ENCODE measurements around the gene RGSL1. TPM values are rescaled to one million over a fixed set of nuclear protein-coding genes. Genes with fewer than 3 reads are reported as not detected.

The RGSL1 gene
- polyA plus RNA-seq, 3 donors: not detected

DNA sequence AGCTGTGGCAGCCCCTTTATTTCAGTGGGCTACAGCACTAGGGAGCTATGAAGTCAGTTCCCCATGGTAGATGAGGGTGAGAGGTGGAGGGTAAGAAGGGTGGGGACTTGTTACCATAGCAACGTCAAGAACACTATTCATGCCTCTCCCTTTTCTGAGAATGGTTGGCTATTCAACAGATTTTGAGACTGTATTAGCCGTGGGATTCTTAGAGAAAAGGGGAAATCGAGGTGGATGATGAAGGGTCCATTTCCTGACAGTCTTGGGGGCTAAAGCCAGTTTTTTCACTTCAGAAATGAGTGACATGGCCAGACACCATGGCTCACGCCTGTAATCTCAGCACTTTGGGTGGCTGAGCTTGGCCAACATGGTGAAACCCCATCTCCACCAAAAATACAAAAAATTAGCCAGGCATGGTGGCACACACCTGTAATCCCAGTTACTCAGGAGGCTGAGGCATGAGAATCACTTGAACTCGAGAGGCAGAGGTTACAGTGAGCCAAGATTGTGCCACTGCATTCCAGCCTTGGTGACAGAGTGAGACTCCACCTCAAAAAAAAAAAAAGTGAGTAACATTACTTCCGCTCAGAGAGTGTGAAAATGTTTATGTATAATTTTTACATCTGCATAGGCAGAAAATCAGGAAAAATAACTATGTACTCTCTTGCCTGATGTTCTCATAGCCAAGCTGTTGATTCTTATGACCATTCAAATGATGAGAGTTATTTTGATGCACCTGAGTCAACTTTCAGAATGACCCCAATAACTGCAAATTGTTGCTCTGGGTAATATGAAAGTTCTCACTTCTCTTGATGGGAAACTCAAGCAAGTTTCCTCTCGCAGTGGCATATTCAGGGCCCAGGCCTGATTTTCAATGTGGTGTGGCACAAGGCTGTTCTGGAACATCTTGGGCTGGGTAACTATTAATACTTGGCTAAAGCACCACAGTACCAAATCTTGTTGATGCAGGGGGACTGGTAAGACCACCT lies 23.2 kb upstream of the RGSL1 start:
- H4K20me1 ChIP-seq (ENCODE audit: insufficient read depth, low read length): no peaks in the 10 kb centered on the region
- peaks cover 0 to 2% (median 2%) of the 10 kb centered on the region in 3 donors for H3K27me3 Mint-ChIP-seq (ENCODE audit: low read depth in 3 of 3)
- H3K9me3 ChIP-seq (replicated peaks in 1 of 2; ENCODE audit: control insufficient read depth in 1 of 2, insufficient read depth in 1 of 2, low read length in 2 of 2): no peaks in the 10 kb centered on the region
- no peak overlapping the region for H3K4me3 Mint-ChIP-seq
- no peak overlapping the region for H3K4me2 ChIP-seq (replicated peaks; ENCODE audit: extremely low read depth, low read length, poor library complexity, severe bottlenecking)
- no peak overlapping the region for H2AFZ ChIP-seq (ENCODE audit: insufficient read depth, low read depth, low read length, poor library complexity, severe bottlenecking)
- H3K4me3 ChIP-seq (replicated peaks in 1 of 3; ENCODE audit: low read depth in 2 of 3, low read length in 3 of 3): no peak overlapping the region
- H3K27ac ChIP-seq (ENCODE audit: low read depth in 1 of 2, low read length in 2 of 2): no peak overlapping the region
- TF ChIP-seq, protein P1, sequence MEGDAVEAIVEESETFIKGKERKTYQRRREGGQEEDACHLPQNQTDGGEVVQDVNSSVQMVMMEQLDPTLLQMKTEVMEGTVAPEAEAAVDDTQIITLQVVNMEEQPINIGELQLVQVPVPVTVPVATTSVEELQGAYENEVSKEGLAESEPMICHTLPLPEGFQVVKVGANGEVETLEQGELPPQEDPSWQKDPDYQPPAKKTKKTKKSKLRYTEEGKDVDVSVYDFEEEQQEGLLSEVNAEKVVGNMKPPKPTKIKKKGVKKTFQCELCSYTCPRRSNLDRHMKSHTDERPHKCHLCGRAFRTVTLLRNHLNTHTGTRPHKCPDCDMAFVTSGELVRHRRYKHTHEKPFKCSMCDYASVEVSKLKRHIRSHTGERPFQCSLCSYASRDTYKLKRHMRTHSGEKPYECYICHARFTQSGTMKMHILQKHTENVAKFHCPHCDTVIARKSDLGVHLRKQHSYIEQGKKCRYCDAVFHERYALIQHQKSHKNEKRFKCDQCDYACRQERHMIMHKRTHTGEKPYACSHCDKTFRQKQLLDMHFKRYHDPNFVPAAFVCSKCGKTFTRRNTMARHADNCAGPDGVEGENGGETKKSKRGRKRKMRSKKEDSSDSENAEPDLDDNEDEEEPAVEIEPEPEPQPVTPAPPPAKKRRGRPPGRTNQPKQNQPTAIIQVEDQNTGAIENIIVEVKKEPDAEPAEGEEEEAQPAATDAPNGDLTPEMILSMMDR (IDR thresholded peaks at IDR 0.05): no peak
- peaks cover 12 to 15% of the 10 kb centered on the region in 2 donors for H3K4me1 ChIP-seq (ENCODE audit: control insufficient read depth in 1 of 2, insufficient read depth in 2 of 2, low read length in 2 of 2)
- peaks cover 0 to 3% of the 10 kb centered on the region in 2 donors for H3K36me3 Mint-ChIP-seq
- H3K27me3 ChIP-seq (ENCODE audit: control insufficient read depth in 2 of 2, insufficient read depth in 2 of 2, low read length in 2 of 2): no peaks in the 10 kb centered on the region
- peaks cover 10% of the 10 kb centered on the region for H3K4me1 Mint-ChIP-seq
- no peak overlapping the region for H3K9ac ChIP-seq (ENCODE audit: insufficient read depth, low read length, poor library complexity, severe bottlenecking)
- no peaks in the 10 kb centered on the region for H3K36me3 ChIP-seq (replicated peaks in 1 of 2; ENCODE audit: control insufficient read depth in 1 of 2, insufficient read depth in 2 of 2, low read length in 2 of 2)
- no peak for DNase-seq
- intact Hi-C loops (cut with micrococcal nuclease): no loop called here
- H3K27ac Mint-ChIP-seq: peak overlapping the region in 1 of 7 donors; percentile 66
- 74% methylated on average over 4 of the region's 7 CpGs for whole genome bisulfite sequencing (ENCODE audit: insufficient coverage)
- H3K79me2 ChIP-seq (ENCODE audit: insufficient read depth, low read length): no peaks in the 10 kb centered on the region
- H3K9me3 Mint-ChIP-seq: no peaks in the 10 kb centered on the region

DNA sequence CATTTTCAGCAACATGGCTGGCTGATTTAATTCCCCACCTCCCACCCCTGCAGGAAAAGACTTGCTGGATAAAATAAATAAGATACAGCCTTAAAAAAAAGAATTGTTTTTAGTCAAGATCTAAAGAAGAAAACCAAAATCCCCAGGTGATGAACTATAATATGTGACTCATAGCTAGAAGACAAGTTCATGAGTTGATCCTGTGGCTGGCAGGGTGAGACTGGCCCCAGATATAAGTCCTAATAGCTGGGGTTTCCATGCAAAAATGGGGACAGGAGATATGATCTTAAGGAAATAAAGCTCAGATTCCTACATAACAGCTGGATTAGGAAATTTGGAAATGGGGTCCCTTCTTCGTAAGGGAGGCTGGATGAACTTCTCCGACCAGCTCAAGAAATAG lies 21.9 kb upstream of the RGSL1 start:
- no peak for DNase-seq
- no peak overlapping the region for H3K4me3 ChIP-seq (replicated peaks in 1 of 3; ENCODE audit: low read depth in 2 of 3, low read length in 3 of 3)
- H2AFZ ChIP-seq (ENCODE audit: insufficient read depth, low read depth, low read length, poor library complexity, severe bottlenecking): no peak overlapping the region
- H3K4me1 ChIP-seq (ENCODE audit: control insufficient read depth in 1 of 2, insufficient read depth in 2 of 2, low read length in 2 of 2): peaks cover 12 to 15% of the 10 kb centered on the region in 2 donors
- H3K27ac Mint-ChIP-seq: no peak overlapping the region
- no peaks in the 10 kb centered on the region for H3K36me3 ChIP-seq (replicated peaks in 1 of 2; ENCODE audit: control insufficient read depth in 1 of 2, insufficient read depth in 2 of 2, low read length in 2 of 2)
- no peaks in the 10 kb centered on the region for H3K79me2 ChIP-seq (ENCODE audit: insufficient read depth, low read length)
- TF ChIP-seq, protein P1 (IDR thresholded peaks at IDR 0.05): no peak
- no peak overlapping the region for H3K4me2 ChIP-seq (replicated peaks; ENCODE audit: extremely low read depth, low read length, poor library complexity, severe bottlenecking)
- intact Hi-C loops (cut with micrococcal nuclease): no loop called here
- H3K9ac ChIP-seq (ENCODE audit: insufficient read depth, low read length, poor library complexity, severe bottlenecking): no peak overlapping the region
- peaks cover 10% of the 10 kb centered on the region for H3K4me1 Mint-ChIP-seq
- WGBS (ENCODE audit: insufficient coverage): no CpG with 5 or more reads among the region's 2 CpGs
- H4K20me1 ChIP-seq (ENCODE audit: insufficient read depth, low read length): no peaks in the 10 kb centered on the region
- no peaks in the 10 kb centered on the region for H3K27me3 ChIP-seq (ENCODE audit: control insufficient read depth in 2 of 2, insufficient read depth in 2 of 2, low read length in 2 of 2)
- H3K9me3 Mint-ChIP-seq: no peaks in the 10 kb centered on the region
- peaks cover 0 to 2% (median 2%) of the 10 kb centered on the region in 3 donors for H3K27me3 Mint-ChIP-seq (ENCODE audit: low read depth in 3 of 3)
- no peaks in the 10 kb centered on the region for H3K9me3 ChIP-seq (replicated peaks in 1 of 2; ENCODE audit: control insufficient read depth in 1 of 2, insufficient read depth in 1 of 2, low read length in 2 of 2)
- no peak overlapping the region for H3K4me3 Mint-ChIP-seq
- H3K27ac ChIP-seq (ENCODE audit: low read depth in 1 of 2, low read length in 2 of 2): no peak overlapping the region
- H3K36me3 Mint-ChIP-seq: peaks cover 0 to 3% of the 10 kb centered on the region in 2 donors

Data from CD14-positive monocyte (primary cell).